Measurements from ENCODE around the gene SCN5A.

Gene SCN5A

DNA sequence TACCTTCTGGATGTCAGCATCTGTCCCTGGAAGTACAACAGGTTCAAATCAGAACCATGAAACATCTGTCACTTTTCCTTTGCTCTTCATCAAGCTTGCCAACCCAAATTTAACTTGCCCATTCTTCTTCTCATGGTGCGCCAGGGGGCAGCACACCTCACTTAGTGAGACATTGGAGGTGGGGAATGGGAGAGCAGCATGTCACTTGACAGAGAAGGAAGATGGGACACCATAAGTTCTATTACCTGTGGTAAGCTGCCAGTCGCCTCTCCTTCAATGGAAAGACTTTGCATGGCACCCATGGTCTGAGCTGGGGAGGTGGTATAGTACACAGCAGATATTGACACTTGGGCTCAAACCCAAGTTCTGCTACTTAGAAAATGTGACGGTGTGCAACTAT, 2.9 kb downstream of the SCN5A start:
- no peak for DNase-seq

DNA sequence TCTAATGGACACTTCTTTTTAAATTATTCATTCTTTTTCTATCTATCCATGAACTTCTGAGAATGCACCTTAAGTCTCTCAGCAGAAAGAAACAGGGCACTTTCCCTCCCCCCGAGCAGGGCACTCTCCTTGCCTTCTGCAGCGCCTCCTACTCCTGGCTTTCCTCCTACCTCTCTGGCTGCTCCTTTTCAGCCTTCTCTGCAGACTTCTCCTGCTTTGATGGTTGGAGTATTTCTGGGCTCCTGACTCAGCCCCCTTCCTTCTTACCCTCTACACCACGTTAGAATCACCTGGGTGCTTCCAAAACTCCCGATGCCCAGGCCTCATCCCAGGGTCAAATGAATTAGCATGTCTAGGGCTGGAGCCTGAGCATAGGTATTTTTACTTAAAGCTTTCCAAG, 3.4 kb downstream of the SCN5A start:
- DNase-seq = no peak

DNA sequence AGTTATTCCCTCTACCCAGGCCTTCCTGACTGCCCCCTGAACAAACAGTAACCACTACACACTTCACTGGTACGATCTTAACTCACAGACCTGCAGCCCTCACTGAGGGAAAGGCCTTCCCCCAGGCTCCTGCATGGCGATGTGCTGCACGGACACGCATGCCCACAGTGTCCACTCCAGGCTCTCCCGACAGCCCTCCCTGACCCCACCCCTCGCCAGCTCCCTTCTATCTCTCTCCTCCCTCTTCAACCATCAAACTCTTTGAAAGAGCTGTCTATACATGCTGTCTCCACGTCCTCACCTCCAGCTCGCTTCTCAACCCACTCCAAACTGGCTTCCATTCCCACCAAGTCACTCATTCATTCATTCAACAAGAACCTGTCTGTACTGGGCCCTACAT, 3.9 kb downstream of the SCN5A start:
- no peak for DNase-seq

DNA sequence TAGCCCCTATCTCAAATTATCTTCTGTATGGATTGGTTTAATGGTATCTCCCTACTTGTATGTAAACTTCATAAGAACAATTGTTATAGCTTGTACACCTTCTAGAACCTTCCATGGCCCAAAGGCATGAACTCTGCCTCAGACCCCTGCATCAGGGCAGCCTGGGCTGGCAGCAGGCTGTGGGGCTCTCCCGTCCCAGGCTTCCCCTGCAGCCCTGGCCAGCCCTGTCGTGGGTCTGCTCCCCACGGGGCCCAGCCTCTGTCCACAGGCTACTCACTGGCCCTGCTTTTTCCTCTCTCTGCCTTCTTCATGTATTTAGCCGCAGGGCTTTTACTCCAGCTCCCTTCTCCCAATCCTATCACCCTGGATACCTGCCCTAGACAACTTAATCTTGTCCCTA, 4.4 kb downstream of the SCN5A start:
- DNase-seq = no peak

DNA sequence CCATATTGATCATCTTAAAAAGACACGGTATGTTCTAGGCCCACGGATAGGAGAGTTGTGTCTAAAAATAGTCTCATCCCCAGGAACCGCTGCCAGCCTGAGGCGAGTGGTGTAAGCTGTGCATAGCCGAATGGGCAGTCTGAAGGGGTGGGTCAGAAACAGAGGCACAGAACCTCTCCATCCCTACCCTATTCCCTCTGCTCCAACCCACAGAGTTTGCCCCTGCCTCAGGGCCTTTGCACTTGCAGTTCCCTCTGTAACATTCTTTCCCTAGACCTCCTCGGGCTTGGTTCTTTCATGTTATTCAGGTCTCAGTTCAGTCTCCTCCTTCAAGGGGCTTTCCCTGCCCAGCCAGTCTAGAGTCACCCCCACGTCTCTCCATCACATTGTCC, 4.8 kb downstream of the SCN5A start:
- DNase-seq = no peak

DNA sequence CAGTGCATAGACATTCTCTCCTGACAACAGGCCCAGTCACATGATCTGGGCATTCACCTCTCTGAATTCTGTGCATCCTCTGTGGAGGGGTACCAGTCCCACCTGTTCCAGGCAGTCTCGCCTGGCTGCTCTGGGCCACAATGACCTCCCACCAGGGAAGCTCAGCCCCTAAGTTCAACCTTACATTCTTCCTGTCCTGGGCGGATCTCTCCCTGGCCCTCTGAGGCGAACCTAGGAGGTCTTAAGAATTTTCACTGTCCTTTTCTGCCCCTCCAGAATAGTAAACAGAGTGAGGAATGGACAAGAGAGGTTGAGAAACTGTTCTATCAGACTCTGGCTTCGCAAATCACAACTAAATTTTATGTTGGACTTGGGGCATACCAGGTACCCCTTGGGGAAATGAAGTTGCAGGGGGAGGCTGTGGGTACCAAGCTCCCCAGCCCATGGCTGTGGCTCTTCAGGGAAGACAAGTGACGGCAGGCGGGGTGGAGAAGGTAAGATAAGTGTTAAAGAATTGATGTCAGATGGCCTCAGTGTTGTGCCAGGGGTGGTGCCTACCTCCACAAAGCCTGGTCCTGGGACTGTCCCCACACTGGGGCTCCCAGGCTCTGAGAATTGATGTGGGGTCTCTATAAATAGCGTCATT, 5.3 kb downstream of the SCN5A start:
- no peak for DNase-seq

DNA sequence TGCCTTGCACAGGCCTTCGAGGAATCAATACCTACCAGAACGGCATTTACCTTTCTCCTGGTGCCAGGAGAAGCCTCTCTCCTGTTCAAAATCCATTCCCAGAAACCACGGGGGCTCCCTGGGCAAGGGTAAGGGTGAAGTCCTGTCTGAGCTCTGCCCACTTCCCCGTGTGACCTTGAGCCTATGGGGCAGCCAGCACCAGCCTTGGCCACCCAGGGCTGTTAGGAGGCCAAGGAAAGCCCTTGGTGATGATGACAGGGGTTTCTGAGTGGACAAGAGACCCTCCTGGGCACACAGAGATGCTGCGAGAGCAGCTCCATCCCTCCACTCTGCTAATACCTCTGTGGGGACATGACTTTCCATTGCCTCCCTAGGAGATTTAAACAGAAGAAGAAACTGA, 5.9 kb downstream of the SCN5A start:
- DNase-seq = no peak

DNA sequence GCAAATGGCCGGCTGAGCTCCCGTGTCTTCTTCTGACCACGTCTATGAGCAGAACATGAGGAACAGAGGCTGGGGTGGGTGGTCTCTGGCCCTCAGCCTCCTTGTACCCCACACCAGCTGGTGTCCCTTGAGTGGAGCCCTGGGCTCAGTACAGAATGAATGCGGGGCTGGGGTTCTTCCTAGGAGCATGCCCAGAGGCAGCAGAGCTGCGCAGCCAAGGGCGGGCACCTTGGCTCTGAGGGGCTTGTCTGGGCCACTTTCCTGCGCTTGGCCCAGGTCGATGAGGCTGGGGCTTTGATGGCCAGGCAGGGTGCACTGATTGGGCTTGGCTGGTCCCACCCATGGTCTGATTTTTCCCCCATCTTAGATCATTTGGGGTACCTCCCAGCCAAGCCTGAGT, 6.4 kb downstream of the SCN5A start:
- DNase-seq = no peak

DNA sequence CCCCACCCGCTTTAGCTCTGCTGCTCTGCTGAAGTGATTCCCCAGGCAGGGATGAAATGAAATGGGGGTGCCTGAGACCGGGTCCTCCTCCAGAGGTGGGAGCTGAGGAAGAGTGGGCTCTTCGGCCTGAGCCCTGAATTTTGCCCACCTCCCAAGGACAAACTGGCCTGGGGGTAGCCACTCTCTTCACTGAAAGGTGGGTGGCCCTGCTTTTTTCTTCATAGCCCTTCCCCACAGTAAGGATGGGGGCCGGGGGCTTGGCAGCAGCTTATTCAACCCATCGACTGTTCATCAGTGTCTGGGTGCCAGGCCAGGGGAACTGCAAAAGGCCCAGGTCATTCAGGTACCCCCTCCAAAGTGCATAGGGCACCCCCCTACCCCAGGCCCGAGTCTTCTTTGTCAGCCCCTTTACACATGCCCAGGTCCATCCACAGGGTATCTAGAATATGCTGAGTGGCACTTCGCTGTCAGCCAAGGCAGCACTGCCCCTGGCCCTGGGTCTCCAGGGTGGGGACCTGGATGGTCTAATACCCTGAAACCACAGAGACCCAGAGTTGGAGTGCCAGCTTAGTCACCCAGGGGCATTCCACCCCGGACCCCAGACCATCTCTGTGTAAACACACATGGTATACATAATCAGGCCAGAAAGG, 7.9 kb downstream of the SCN5A start:
- no peak for DNase-seq

DNA sequence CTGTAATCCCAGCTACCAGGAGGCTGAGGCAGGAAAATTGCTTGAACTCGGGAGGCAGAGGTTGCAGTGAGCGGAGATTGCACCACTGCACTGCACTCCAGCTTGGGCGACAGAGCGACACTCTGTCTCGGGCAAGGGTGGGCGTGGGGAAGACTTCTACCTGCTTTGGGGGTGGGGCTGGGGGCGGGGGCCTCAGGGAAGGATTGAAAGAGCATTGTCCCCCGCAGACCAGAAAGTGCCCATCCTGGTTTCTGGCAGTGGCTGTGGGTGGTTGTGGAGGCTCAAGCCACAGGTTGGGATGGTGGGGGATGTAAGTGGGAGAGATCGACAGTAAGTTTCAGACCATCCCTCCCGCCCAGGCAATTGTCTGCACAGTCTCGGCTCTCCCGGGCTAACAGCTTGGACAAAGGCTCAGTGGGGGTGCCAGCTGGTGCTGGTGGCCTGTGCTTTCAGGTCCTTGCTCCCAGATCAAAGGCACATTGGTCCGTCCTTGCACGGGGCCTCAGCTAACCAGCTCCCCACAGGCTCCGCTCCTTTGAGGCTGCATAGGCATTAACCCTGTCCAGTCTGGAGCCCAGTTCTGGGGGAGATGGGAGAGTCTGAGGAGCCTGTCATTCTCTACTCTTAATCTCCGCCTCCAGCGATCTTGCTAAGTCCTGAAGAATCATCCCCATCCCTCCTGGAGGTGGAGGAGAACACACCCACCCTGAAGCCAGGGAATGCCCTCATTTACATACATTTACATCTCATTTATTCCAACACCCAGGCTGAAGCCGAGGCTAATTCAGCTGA, 8.6 kb downstream of the SCN5A start:
- no peak for DNase-seq

DNA sequence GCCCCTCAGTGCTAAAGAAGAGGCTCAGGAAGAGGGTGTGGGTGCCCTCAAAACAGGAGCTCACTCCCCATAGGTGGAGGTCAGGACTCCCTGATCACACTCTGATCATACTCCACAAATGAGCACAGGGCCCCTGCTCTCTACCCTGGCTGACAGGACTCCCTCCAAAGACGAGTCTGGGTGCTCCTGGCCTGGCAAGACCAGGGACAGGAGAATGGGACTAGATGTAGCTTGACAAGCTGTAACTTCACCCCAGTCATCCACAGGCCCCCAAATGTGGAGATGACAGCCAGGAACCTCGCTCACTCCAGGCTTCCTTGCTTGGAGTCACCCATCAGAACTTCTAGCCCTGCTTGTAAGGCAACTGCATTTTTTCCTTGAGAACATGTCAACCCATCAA, 11.1 kb downstream of the SCN5A start:
- no peak for DNase-seq

DNA sequence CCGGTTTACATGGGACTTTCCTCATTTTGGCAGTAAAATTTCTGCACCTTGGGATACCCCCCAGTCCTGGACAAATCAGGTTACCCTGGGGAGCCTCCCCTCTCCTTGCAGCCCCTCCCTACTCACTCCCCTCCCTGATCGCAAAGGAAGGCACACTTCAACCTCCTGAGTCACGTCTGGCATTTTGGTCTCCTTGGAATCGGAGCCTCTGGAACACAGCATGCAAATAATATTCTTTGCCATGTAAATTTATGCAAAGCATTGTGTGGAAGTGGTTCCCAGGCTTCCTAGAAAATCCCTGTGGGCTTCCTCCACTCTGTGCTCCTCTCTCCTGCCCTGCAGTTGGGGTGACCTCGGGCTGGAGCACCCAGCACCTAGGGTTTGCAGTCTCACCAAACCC, 11.6 kb downstream of the SCN5A start:
- no peak for DNase-seq

DNA sequence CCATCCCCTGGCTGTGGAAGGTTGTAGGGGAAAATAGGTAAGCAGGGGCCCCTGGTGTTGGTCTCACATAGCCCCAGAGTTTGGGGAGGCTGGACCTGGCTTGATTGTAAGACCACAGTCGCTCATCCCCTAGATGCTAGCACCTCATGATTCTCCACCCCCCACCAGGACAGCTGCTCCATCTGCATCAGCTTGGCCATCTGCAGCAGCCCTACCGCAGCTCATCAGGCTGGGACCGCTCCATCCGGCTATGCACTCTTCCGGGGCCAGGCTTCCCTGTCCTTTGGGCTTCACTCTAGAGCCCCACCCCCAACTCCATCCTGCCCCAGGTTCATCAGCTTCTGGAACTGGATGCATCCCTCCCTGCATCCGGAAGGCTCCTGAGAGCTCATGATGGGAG, 12.6 kb downstream of the SCN5A start:
- DNase-seq = no peak

DNA sequence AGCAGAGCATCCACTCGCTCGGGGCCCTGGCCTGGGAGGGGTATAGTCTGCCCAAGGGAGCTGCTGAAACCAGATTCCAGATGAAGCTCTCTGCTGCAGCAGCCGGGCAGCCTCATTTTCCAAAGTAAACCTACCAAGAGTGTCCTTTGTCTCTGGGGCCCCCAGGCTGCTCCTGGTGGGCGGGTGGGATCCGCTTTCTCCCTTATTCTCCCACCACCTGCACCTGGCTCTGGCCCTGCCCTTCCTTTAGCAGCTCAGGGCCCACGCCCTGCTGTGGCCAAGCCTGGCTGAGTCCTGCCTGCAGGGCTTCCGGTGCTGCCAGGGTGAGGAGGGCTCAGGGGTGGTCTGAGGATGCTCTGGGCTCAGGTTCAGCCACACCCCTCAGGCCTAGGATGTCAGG, 13.0 kb downstream of the SCN5A start:
- DNase-seq = no peak

DNA sequence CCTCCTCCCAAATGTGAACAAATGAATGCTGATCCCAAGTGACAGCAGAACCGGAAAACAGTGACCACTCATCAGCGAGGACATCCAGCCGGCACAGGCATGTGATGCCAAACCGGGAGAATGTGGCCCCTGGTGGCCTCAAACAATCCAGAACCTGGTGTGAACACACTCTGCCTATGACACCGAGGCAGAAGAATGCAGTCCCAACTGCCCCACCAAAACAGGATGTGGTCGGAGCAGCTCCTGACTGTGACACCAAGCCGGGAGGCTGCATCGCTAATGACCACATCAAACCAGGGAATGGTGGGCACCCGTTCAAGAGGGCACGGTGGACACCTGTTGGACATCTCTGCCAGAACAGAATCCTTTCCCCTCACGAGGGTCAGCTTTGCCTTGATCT, 15.4 kb downstream of the SCN5A start:
- no peak for DNase-seq

DNA sequence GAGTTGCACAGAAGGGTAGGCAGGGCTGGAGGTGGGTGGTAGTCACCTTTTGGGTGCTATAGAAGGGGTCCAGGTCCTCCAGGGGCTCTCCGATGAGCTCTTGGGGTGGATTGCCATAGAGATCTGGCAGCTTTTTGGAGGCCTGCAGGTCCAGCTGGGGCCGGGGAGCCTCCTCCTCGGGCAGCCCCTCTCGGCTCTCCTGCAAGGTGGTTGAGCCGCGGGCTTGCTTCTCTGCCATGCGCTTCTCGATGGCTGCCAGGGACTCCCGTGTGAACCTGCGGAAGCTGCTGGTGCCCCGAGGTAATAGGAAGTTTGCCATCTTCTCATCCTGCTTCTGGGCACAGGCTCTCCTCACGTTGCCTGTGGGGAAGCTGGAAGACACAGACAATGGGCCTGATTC, 16.5 kb downstream of the SCN5A start:
- DNase-seq = no peak

DNA sequence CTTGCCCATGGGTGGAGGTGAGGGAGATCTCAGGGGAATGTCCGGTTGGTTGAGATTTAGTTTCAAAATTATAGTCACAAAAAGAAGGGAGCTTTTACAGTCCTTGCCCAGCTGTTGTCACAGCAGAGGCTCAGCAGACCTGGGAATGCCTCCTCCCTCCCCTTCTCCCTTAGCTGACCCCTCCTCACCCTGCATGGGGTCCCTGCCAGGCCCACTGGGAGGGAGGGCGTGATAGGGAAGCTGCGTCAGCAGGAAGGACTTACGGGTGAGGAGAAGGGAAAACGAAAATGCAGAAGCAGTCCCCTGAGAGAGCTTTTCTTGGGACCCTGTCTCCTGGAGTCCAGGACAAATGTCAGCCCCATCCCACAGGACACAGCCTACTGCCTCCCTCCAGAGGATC, 18.9 kb downstream of the SCN5A start:
- no peak for DNase-seq

DNA sequence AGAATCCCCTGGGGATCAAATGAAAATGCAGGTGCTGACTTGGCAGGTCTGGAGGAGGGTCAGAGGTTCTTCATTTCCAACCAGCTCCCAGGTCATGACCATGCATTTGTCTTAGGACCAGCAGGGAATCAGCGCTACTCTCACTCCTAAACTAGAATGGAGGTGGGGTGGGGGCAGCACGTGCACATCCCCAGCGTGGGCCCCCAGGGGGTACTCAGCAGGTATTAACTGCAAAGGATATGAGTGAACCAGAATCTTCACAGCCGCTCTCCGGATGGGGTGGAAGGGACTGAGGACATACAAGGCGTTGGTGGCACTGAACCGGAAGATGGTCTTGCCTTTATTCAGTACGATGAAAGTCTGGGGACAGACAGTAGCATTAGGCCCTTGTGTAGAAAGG, 19.4 kb downstream of the SCN5A start:
- DNase-seq = no peak

DNA sequence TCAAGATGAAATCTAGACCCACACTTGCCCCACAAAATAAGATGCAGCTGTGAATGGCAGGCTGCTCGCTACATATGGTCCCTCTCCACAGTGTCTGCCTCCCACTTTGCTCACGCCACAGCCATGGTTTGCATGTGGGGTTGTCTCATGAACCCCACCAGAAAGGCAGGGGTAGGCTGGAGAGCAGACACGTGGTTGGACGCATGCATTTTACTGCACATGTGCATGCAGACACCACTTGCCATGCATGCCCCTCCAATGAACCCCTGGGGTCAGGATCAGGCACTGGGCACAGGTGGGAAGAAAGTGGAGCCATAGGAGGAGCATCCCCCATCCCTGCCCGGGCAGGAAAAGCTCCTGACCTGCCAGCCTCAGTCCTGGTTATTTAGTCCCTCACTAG, 20.7 kb downstream of the SCN5A start:
- no peak for DNase-seq

DNA sequence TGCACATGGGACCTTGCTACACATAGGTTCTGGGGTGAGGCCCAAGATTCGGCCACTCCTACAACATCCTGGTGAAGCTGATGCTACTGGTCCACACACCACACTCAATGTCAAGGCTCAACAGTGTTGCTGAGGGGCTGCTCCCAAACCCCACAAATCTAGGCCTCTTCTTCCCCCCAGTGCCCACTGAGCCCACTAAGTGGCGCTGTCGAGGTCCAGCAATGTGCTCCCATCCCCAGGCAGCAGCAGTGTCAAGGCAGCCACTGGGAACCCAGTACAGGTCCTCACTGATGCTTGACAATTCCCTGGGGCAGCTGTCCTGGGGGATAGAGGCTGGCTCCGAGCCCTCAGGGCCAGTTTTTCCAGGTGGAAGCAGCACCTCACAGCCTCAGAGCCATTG, 21.5 kb downstream of the SCN5A start:
- DNase-seq = no peak

DNA sequence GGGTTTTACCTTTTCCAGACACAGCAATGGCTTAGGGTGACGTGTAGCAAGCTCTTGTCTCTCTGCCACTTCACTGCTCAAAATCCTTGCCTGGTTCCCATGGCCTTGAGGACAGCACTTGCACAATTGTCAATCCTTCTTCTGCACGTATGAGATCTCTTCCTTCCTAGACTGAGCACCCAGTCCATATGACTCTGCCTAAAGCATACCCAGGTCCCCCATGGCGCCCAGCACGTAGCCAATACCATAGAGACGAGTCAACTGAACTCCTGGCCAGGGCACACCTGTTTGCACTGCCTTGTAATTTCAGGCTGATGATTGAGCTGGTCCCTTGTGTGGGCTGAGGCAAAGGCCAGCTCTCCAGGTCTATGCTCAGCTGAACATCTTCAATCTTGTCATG, 23.3 kb downstream of the SCN5A start:
- DNase-seq = no peak

DNA sequence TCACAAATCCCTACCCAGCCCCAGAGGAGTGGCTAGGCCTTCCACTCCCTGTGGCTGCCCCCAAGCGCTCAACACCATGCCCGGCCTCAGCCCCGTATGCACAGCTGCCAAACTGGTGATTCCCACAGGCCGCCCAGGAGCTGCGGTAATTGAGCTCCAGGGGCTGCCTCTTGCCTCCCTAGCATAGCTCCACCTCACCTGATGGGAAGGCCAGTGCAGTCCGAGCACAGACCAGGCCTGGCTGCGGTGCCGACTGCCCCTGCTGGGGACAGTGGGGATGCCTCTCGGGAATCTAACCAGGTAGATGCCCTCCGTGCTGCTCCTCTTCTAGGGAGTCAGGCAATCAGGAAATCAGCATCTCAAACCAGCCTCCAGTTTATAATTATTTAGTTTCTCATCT, 25.9 kb downstream of the SCN5A start:
- DNase-seq = no peak

DNA sequence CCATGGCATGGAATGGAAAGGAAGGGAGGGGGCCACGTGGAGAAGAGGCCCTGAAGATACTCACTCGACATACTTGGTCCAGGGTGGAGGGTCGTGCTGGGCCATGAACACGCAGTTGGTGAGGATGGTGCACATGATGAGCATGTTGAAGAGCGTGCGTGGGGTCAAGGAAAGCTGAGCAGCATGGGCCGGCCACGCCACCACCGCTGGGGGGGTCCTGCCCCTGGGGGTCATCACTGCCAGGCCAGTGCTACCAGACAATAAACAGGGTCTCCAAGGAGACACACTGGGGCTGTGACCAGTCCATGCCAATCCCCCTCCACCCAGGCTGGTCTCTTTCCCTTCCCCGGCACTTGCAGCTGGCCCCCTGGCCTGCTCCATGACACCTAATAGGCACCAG, 27.2 kb downstream of the SCN5A start:
- DNase-seq = no peak

DNA sequence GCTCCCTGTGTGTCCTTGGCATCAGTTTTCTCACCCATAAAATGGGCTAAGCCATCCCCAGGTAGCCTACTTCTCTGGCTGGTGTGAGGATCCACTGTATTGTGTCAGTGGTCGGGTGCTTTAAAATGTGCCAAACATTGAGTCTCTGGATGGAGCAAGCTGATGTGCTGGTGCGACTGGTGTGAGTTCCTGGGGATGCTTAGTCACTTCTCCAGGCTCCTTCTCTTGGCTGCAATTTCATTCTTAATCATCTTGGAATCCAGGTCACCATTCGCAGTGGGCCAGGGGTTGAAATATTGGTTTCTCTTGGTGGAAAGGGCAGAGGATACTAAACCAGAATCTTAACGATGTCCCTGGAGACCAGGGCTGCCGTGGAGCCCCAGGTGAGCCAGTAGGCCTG, 29.3 kb downstream of the SCN5A start:
- no peak for DNase-seq

DNA sequence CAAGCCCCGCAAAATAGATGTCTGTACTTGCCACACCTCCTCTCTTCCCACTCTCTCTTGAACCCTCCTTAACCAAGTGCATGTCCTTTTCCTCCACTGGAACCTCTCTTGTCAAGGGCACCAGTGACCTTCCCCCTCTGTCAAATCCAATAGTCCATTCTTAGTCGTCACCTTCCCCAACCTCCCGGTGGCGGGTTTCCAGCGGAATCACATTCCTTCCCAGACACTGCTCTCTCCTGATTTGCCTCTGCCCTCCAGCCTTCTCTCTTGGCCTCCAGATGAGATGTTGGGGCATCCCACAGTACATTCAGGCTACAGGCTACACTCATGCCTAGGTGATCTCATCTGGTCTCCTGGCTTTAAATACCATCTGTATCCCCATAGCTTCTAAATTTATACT, 31.1 kb downstream of the SCN5A start:
- no peak for DNase-seq

Measured in NCI-H226 (cell line).